Endothelial cell of umbilical vein (primary cell): ENCODE results near the gene ZNF423.

Source experiments
- CTCF ChIP-seq, 2 donors: IDR thresholded peaks; 1 replicate in 1 of 2; 2 replicates in 1 of 2; pipeline ENCODE4 v1.5.1; 2011; ENCODE audit warnings: low read length in 2 of 2, mild to moderate bottlenecking in 2 of 2, moderate library complexity in 2 of 2, control low read depth in 1 of 2, inconsistent platforms in 1 of 2, low read depth in 1 of 2; ENCODE audit not compliant: insufficient read depth in 1 of 2; ENCODE audit errors: extremely low read depth in 1 of 2
- GATA2 ChIP-seq: IDR thresholded peaks from 2 replicates; pipeline ENCODE4 v1.7.0; 2011; ENCODE audit warnings: low read depth, mild to moderate bottlenecking, moderate library complexity, mixed read lengths, low read length; ENCODE audit not compliant: insufficient read length, insufficient read depth
- MAX ChIP-seq: IDR thresholded peaks from 2 replicates; pipeline ENCODE4 v1.6.1; 2011; ENCODE audit not compliant: insufficient read depth, insufficient read length
- POLR2A ChIP-seq: IDR thresholded peaks from 2 replicates; pipeline ENCODE4 v1.6.1; 2012; ENCODE audit warnings: low read depth, mild to moderate bottlenecking, control low read depth, low read length

GRCh38 chr16:49859125-49859811 lies 3.4 kb upstream of the ZNF423 start:
- TF ChIP-seq MAX (no peak), CTCF (IDR thresholded peaks at IDR 0.05; ENCODE audit: extremely low read depth in 1 of 2, insufficient read depth in 1 of 2, low read depth in 1 of 2, low read length in 2 of 2) (no peak), POLR2A (no peak), GATA2 (no peak)
